NCI-H748 (cell line): Measurements from ENCODE around the gene FBRS.
A peak's percentile ranks its signal among the peaks of the same experiment; 100 is the strongest.
"Not testable (repeated sequence)": the region's sequence is repeated elsewhere in the genome, so short reads cannot be mapped to it uniquely, and the experiment has no call there.

Experiments used
- DNase-seq: peaks from one replicate; lab custom pipeline; 2025; ENCODE audit not compliant: unreplicated experiment; lab: John Stamatoyannopoulos, UW

Gene FBRS

DNA sequence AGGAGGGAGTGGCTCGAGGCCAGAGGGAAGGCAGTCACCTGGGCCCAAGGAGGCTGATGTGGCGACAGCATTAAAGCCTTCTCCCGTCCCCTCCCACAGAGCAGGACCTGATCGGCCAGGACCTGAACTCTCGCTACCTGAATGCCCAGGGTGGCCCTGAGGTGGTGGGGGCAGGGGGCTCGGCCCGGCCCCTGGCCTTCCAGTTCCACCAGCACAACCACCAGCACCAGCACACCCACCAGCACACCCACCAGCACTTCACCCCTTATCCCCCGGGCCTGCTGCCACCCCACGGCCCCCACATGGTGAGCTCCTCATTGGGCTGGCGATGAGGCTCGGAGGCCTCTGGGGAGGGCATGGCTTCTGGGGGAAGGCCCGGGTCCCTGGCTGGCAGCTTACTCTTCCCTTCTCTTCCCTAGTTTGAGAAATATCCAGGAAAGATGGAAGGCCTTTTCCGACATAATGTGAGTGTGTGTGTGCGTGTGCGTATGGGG lies 6.4 kb downstream of the FBRS start:
- DNase-seq: no peak

DNA sequence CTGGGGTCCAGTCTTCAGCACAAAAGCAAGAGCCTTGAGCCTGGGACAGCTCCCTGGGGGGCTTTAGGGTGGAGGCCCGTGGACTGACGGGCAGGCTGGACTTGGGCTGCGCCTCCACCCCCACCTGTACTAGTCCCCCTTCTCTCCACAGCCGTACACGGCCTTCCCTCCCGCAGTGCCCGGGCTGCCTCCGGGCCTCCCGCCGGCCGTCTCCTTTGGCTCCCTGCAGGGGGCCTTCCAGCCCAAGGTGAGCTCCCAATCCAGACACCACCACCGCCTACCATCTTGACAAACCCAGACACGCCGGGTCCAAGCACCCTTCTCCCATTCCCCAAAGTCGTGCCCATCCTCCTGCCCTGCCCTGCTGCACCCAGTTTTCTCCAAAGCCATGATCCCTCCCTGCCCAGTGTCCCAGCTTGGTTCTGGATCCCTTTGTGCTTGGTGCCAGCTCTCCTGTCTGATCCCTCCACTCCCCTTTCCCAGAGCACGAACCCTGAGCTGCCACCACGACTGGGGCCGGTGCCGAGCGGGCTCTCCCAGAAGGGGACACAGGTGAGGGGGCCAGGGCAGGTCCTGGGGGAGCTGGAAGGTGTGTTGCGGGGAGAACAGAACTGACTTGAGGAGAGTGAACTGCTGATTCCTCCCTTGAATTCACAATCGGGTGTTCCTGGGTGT lies 7.1 kb downstream of the FBRS start:
- DNase-seq: no peak

DNA sequence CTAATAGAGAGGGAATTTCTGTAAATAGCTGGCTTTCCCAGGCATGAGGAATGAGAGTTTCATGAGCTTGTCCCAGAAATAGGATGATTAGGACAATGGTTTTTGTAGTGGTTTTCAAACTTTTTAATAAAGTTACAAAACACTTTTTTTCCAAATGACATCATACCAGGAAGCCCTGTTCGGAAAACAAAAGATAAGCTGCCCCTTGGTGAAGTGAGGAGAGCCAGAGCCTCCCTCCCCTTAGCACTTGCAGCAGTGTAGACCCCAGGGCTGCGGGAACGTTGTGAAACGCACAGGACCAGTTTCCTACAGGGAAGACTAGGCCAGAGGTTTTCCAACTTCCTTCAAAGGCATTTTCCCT lies 7.6 kb downstream of the FBRS start:
- DNase-seq: no peak

- DNase-seq: no peak
Observed at GRCh38 chr16:30666681-30667080, 8.4 kb downstream of the FBRS start.

- DNase-seq: no peak
Observed at GRCh38 chr16:30667361-30667905, 9.2 kb downstream of the FBRS start.

DNA sequence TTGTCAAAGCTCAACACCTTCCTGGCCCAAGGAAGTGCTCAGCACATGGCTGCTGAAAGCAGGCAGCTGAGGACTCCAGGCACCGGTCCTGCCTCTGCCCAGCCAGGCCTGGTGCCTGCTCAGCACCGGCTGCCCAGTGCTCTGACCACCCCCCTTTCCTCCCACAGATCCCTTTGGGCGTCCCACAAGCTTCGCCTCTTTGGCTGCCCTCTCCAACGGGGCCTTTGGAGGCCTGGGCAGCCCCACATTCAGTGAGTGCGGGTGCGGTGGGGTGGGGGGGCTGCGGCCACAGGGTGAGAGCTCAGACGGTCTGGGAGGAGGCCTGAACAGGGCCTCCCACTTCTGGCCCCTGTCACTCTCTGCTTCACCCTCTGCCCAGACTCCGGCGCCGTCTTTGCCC lies 10.2 kb downstream of the FBRS start:
- no peak for DNase-seq

- no peak for DNase-seq
Observed at GRCh38 chr16:30669026-30669902, 11.0 kb downstream of the FBRS start.

DNA sequence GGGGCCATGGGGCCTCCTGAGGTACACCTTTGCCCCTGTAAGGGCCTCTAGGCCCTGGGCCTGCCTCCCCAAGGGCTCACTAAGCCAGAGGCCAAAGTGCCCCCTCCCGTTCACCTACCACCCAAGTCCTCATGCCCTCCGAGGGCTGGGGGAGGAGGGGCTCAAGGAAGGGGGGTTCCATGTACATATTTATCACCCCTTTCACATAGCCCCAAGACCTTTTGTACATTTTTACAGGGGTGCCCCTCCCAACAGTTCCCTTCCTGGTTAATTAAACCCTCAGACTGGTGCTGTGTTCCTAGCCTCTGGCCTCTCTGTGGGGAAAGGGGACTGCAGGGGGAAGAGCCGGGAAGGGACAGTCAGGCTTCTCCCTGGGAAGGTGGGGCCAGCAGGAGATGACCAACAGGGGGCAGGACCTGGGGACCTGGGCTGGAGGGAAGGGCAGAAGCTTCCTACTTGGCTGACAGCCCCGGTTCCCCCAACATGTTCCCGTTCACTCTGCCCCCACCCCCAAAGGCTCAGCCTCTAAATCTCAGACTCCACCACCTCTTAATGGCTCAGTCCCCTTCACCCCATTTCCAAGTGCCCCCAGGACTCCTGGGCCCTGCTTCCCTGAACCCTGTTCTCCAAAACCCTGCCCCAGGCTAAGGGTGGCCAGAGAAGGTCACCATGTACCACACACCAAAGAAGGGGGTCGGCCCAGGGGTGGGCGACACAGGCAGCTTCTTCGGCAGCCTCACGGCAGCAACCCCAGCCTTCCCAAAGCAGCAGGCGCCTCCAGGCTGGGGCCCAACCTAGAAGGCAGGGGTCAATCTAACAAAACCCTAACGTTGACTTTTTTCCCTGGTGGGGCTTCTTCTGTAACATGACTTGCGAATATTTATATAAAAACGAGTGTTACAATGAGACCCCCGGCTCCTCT lies 11.9 kb downstream of the FBRS start:
- no peak for DNase-seq

- DNase-seq: no peak
Observed at GRCh38 chr16:30675143-30675542, 16.9 kb downstream of the FBRS start.

DNA sequence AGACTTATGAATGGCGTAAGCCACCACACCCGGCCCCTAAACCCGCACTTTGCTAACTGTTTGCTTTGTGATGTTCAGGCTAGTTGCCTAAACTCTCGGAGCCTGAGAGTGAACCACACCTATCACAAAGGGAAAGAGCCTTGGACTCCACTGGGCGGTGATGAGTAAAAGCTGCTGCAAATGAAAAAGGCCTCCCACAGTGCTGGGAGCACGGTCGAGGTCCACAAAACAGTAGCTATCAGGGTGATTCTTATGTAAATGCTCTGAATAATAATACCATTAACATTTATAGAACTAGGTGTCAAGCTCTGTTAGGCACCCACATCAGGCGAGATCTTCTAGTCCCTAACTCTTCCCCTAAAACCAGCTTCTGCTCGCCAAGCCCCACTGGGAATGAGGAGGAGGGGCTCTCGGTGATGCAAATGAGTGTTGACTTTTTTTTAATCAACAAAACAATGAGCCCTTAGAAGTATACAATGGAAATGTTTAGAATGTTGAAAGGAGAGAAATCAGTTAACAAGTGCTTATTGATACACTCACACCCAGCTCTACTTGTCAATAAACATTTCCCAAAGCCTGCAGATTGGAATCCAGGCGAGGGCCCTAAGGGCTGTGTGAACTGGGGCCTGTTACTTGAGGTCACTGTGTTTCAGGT lies 19.8 kb downstream of the FBRS start:
- DNase-seq: no peak

DNA sequence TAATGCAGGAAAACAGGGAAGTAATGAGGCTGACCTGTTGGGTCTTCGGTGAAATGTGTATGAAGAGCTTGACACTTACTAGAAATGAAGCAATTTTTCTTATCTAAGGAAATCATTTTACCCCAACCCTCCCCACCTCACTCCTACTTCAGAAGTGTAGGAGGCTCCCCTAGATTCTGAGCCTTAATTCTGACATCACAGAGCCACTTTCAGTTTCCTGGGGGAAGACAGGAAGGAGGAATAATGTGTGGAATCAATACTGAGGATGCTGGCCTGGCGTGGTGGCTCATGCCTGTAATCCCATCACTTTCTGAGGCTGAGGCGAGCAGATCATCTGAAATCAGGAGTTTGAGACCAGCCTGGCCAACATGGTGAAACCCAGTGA lies 20.3 kb downstream of the FBRS start:
- DNase-seq: no peak

GRCh38 chr16:30680326-30680725 lies 22.1 kb downstream of the FBRS start:
- no peak for DNase-seq

- DNase-seq: no peak
Observed at GRCh38 chr16:30688701-30689100, 30.5 kb downstream of the FBRS start.

DNA sequence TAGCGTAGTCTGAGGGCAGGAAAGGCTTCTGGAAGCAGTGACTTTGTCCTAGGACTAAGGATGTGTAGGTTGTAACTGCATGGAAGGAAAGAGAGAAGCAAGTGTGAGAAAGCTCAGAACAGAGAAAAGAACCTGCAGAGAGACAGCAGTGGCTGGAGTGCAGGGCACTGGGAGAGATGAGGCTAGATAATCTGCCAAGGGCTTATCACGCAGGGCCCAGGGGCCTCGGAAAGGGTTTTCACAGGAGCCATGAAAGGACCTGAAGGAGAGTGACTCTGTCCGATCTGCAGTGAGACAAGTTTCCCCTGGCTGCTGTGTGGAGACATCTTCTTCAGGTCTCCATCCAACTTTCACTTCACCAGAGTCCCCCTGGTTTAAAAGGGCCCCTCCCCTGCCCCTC lies 33.7 kb downstream of the FBRS start:
- no peak for DNase-seq

- no peak for DNase-seq
Observed at GRCh38 chr16:30692396-30693064, 34.3 kb downstream of the FBRS start.

DNA sequence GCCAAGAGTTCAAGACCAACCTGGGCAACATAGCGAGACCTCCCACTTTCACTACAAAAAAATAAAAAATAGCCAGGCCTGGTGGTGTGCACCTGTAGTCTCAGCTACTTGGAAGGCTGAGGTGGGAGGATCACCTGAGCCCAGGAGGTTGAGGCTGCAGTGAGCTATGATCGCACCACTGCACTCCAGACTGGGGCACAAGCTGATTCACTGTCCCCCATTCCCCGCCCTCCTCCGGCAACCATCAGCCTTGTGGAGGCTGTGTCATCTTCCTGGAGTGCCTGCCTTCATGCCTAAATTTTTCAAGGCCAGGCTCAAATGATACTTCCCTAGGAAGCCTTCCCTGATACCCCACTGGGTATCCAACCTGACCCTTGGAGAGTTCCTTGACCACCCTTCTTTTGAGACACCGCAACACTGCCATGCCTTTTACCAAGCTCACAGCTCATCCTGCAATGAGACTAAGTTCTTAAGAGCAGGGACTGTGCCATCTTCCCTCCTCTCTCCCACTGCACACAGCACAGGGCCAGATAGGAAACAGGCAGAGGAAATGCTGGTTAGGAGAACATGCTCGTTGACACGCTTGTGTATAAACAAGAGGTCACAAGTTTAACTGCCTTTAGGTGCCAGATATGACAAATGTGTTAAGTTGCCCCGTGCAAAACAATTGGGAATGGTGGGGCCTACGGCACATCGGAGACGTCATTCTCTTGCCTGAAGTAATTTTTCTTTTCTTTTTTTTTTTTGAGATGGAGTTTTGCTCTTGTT lies 36.9 kb downstream of the FBRS start:
- DNase-seq: no peak

- not testable (repeated sequence) for DNase-seq
Observed at GRCh38 chr16:30696646-30697045, 38.4 kb downstream of the FBRS start.

- DNase-seq: peak; percentile 95
Observed at GRCh38 chr16:30697264-30698138, 39.3 kb downstream of the FBRS start.
